Measurements from ENCODE around the gene SMAD1.

The SMAD1 gene

GRCh38 chr4:145473203-145473602, 8.4 kb upstream of the SMAD1 start:
- TF ChIP-seq CTCF (IDR thresholded peaks at IDR 0.05; ENCODE audit: low read depth, low read length): no peak
- in situ Hi-C loops (cut with HindIII; ENCODE audit: low sequenced_read_pairs): no loop called here
- no peak for DNase-seq (ENCODE audit: low read depth, low spot score)
- no peak overlapping the region for H3K4me3 ChIP-seq (ENCODE audit: low read depth, low read length)

GRCh38 chr4:145480257-145480656, 1.4 kb upstream of the SMAD1 start:
- no peak overlapping the region for H3K4me3 ChIP-seq (ENCODE audit: low read depth, low read length)
- no peak for DNase-seq (ENCODE audit: low read depth, low spot score)
- TF ChIP-seq CTCF (IDR thresholded peaks at IDR 0.05; ENCODE audit: low read depth, low read length): no peak
- in situ Hi-C loops (cut with HindIII; ENCODE audit: low sequenced_read_pairs): no loop called here

GRCh38 chr4:145481942-145482208, 222 bp downstream of the SMAD1 start:
- in situ Hi-C loops (cut with HindIII; ENCODE audit: low sequenced_read_pairs): no loop called here
- H3K4me3 ChIP-seq (ENCODE audit: low read depth, low read length): peak overlapping the region; percentile 72
- DNase-seq (ENCODE audit: low read depth, low spot score): no peak
- TF ChIP-seq CTCF (IDR thresholded peaks at IDR 0.05; ENCODE audit: low read depth, low read length): no peak

- DNase-seq (ENCODE audit: low read depth, low spot score): peak; percentile 78
- in situ Hi-C loops (cut with HindIII; ENCODE audit: low sequenced_read_pairs): no loop called here
- no peak for TF ChIP-seq CTCF (IDR thresholded peaks at IDR 0.05; ENCODE audit: low read depth, low read length)
- H3K4me3 ChIP-seq (ENCODE audit: low read depth, low read length): peak overlapping the region; percentile 72
Measured at GRCh38 chr4:145482209-145483037, 770 bp downstream of the SMAD1 start.

- in situ Hi-C loops (cut with HindIII; ENCODE audit: low sequenced_read_pairs): no loop called here
- no peak for DNase-seq (ENCODE audit: low read depth, low spot score)
- peak overlapping the region; percentile 72 for H3K4me3 ChIP-seq (ENCODE audit: low read depth, low read length)
- no peak for TF ChIP-seq CTCF (IDR thresholded peaks at IDR 0.05; ENCODE audit: low read depth, low read length)
Measured at GRCh38 chr4:145483514-145483913, 1.9 kb downstream of the SMAD1 start.

GRCh38 chr4:145484225-145484846, 2.7 kb downstream of the SMAD1 start:
- no peak for DNase-seq (ENCODE audit: low read depth, low spot score)
- no peak for TF ChIP-seq CTCF (IDR thresholded peaks at IDR 0.05; ENCODE audit: low read depth, low read length)
- in situ Hi-C loops (cut with HindIII; ENCODE audit: low sequenced_read_pairs): no loop called here
- H3K4me3 ChIP-seq (ENCODE audit: low read depth, low read length): no peak overlapping the region
